Erythroblast (primary cell): ENCODE data around the gene DGAT2L6.

ENCODE experiments used
- GATA1 ChIP-seq: IDR thresholded peaks from 2 replicates; pipeline ENCODE4 v1.6.1; 2011; ENCODE audit warnings: low read depth, mild to moderate bottlenecking, control low read depth, low read length, moderate library complexity
- POLR2A ChIP-seq: IDR thresholded peaks from 2 replicates; pipeline ENCODE4 v1.6.1; 2011; ENCODE audit warnings: mild to moderate bottlenecking, low read length

DNA sequence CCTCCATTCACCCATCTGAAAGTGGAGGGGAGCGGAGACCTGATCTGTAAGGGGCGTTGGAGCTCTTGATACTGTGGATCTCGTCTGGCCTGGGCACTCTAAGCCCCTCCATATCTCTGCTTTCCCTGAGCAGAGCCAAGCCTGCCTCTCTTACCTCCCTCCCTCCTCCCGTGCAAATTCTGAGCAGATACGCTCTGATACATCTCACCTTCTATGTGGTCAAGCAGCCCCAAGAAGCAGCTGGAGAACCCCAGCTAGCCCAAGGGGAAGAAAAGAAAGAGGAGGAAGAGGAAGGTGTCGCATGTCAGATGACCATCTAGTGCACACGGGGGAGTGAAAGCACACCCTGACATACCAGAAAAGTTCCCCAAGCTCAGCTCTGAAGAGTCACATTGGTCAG is 1.9 kb upstream of the DGAT2L6 start:
- no peak for TF ChIP-seq POLR2A
- no peak for TF ChIP-seq GATA1
